NB4 (cell line): ENCODE results near the gene HADH.
A peak's percentile ranks its signal among the peaks of the same experiment; 100 is the strongest.

Experiments used
- DNase-seq: peaks from one replicate; pipeline ENCODE4 v3.0.0; 2010; ENCODE audit warnings: low read depth
- H3K4me3 ChIP-seq: one replicate; pipeline ENCODE4 v1.5.1; 2011; ENCODE audit warnings: mild to moderate bottlenecking, low read depth, low read length, moderate library complexity
- CTCF ChIP-seq: IDR thresholded peaks from one replicate; pipeline ENCODE4 v1.5.1; 2012; ENCODE audit warnings: low read depth, low read length
- MYC ChIP-seq: IDR thresholded peaks from 2 replicates; pipeline ENCODE4 v1.6.1; 2011; ENCODE audit warnings: low read depth, low read length
- POLR2A ChIP-seq: IDR thresholded peaks from 2 replicates; pipeline ENCODE4 v1.6.1; 2011; ENCODE audit warnings: mild to moderate bottlenecking; ENCODE audit not compliant: insufficient read length; ENCODE audit errors: extremely low read depth
- TF ChIP-seq, protein P1 (sequence below): IDR thresholded peaks from 2 replicates; pipeline ENCODE4 v1.6.1; 2011; ENCODE audit warnings: low read depth, low read length

The HADH gene

GRCh38 chr4:108054025-108054638, 64.4 kb downstream of the HADH start:
- no peak for DNase-seq
- H3K4me3 ChIP-seq: no peak overlapping the region
- TF ChIP-seq CTCF (no peak), MYC (no peak), POLR2A (no peak)
- TF ChIP-seq, protein P1, sequence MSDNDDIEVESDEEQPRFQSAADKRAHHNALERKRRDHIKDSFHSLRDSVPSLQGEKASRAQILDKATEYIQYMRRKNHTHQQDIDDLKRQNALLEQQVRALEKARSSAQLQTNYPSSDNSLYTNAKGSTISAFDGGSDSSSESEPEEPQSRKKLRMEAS: no peak

GRCh38 chr4:108055787-108056186, 66.1 kb downstream of the HADH start:
- DNase-seq: no peak
- no peak overlapping the region for H3K4me3 ChIP-seq
- no peak for TF ChIP-seq POLR2A

DNA sequence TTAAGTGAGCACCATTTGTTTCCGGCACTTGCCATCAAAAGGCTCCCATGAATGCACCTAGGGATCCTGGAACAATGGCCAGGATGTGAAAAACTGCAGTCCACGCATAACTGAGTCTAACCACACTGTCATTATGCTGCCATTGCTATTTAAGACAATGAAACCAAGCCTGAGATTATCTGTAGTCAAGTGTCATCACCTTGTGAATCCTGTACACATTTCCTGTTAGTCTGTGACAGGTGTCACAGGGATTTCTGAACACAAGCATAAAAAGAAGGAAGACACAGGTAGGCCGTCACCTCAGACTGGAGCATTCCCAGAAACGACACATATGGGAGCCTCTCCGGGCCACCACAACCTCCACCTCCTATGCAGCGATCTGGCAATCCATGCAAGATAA, 66.7 kb downstream of the HADH start:
- TF ChIP-seq, protein P1: no peak
- TF ChIP-seq POLR2A (no peak), CTCF (no peak), MYC (no peak)
- H3K4me3 ChIP-seq: no peak overlapping the region
- no peak for DNase-seq

DNA sequence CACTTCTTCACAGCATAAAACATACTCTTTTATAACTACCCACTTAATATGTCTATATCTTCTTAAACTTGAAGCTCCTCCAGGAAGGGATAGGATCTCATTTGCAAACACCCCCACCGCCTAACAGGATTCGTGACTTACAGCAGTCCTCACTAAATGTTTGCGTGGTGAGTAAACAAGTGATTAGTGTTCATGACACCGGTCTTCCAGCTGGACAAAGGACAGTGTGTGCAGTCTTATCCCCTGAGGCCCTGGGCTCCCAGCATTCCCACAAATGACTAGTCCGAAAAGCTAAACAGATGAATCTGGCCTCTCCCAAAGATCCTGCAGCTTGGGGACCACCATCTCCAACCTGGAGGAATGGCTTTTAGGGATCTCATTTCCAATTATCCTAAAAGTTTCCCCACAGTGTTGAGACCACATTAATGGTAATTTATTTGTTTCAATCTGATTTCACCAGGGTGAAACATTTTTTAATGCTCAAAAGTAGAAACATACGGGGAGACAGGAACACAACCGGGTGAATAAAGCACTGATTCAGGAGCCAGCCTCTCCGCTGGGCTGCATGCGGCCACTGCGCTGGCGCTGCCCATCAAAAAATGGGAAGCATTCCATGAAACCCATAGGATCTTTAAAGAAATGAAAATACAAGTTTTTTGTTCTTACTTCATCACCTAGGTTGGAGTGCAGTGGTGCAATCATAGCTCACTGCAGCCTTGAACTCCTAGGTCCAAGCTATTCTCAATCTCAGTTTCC, 69.2 kb downstream of the HADH start:
- H3K4me3 ChIP-seq: no peak overlapping the region
- TF ChIP-seq POLR2A: no peak
- TF ChIP-seq, protein P1: no peak
- no peak for DNase-seq

DNA sequence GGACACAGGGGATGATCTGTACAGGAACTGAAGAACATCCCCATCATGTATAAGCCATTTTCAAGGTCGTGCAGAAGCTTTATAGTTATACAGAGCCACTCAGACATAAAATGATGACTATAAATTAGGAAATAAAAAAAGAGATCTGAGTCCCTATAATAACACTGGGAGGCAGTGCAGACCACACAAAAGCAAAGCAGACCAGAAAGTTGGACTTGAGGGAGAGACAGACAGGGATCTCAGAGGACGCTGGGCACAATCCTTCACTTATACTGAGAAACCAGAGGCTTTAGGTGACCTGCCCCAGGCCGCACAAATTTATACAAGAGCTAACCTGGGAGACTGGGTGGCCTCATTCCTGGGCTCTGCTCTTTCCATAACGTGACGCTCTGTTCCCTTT, 70.5 kb downstream of the HADH start:
- TF ChIP-seq CTCF (no peak), MYC (no peak), POLR2A (no peak)
- TF ChIP-seq, protein P1: no peak
- peak; percentile 2 for DNase-seq
- no peak overlapping the region for H3K4me3 ChIP-seq

GRCh38 chr4:108060686-108061321, 71.1 kb downstream of the HADH start:
- TF ChIP-seq MYC (no peak), POLR2A (no peak), CTCF (no peak)
- TF ChIP-seq, protein P1: no peak
- no peak for DNase-seq
- no peak overlapping the region for H3K4me3 ChIP-seq
